H1 (cell line): Measurements from ENCODE around the gene RAB33A. TPM values are rescaled to one million over a fixed set of nuclear protein-coding genes. Genes with fewer than 3 reads are reported as not detected.

Source experiments
- CTCF ChIA-PET: fragments of 300-600 bp; sonication (Branson Sonifier 250); formaldehyde crosslinking; loops from one replicate; lab custom pipeline; 2021; ENCODE audit not compliant: partially characterized antibody; lab: Charles Lee
- POLR2A ChIA-PET: fragments of 300-600 bp; sonication (Branson Sonifier 250); formaldehyde crosslinking; loops from one replicate; lab custom pipeline; 2021; ENCODE audit warnings: inconsistent platforms; ENCODE audit not compliant: partially characterized antibody; lab: Charles Lee
- DNase-seq, 2 experiments: peaks; one replicate each; pipeline versions ENCODE4 v3.0.0 to v3.0.0-alpha.2; 2010 to 2022; ENCODE audit warnings: low spot score in 2 of 2, low read depth in 1 of 2, mixed read lengths in 1 of 2
- FAIRE-seq: peaks from 2 replicates; lab custom pipeline; 2011; peaks lifted over from hg19 to GRCh38; lab: Jason Lieb, UNC
- H2AFZ ChIP-seq: 2 replicates; pipeline ENCODE4 v1.8.1; 2012; ENCODE audit warnings: low read length, inconsistent platforms
- H2AK5ac ChIP-seq: 2 replicates; pipeline ENCODE4 v1.6.1; 2013; ENCODE audit warnings: low read depth, low read length
- H2BK120ac ChIP-seq: replicated peaks from 2 replicates; pipeline ENCODE3; 2013; ENCODE audit warnings: low read depth, low read length, inconsistent platforms
- H2BK12ac ChIP-seq: 2 replicates; pipeline ENCODE4 v1.6.1; 2013; ENCODE audit warnings: low read depth, low read length
- H2BK15ac ChIP-seq: 2 replicates; pipeline ENCODE4 v1.6.1; 2013; ENCODE audit warnings: low read length
- H2BK20ac ChIP-seq: 2 replicates; pipeline ENCODE4 v1.6.1; 2013; ENCODE audit warnings: low read length
- H2BK5ac ChIP-seq: 2 replicates; pipeline ENCODE4 v1.6.1; 2013; ENCODE audit warnings: low read depth, low read length
- H3K14ac ChIP-seq: 2 replicates; pipeline ENCODE4 v1.6.1; 2013; ENCODE audit warnings: inconsistent platforms; ENCODE audit not compliant: insufficient read length
- H3K18ac ChIP-seq: 2 replicates; pipeline ENCODE4 v1.6.1; 2013; ENCODE audit warnings: low read length; ENCODE audit errors: extremely low read depth
- H3K23ac ChIP-seq: 2 replicates; pipeline ENCODE4 v1.6.1; 2013; ENCODE audit warnings: inconsistent platforms; ENCODE audit not compliant: insufficient read length
- H3K23me2 ChIP-seq: 2 replicates; pipeline ENCODE4 v1.6.1; 2013; ENCODE audit warnings: low read depth, low read length
- H3K27ac ChIP-seq: 2 replicates; pipeline ENCODE4 v1.6.1; 2011; ENCODE audit warnings: low read depth, low read length, inconsistent platforms
- H3K27me3 ChIP-seq, 4 experiments: replicated peaks in 1 of 4; 1 replicate in 1 of 4; 2 replicates in 3 of 4; pipeline versions ENCODE4 v1.6.1 to v1.8.1; 2011 to 2013; ENCODE audit warnings: low read length in 3 of 4, mild to moderate bottlenecking in 3 of 4, inconsistent platforms in 2 of 4, mixed read lengths in 2 of 4, moderate library complexity in 1 of 4; ENCODE audit not compliant: control insufficient read depth in 3 of 4, insufficient read depth in 3 of 4; ENCODE audit errors: extremely low read depth in 1 of 4
- H3K36me3 ChIP-seq, 4 experiments: 2 replicates each; pipeline versions ENCODE4 v1.6.1 to v1.8.1; 2011 to 2013; ENCODE audit warnings: mild to moderate bottlenecking in 4 of 4, low read length in 3 of 4, moderate library complexity in 2 of 4, control low read depth in 1 of 4, inconsistent platforms in 1 of 4; ENCODE audit not compliant: insufficient read depth in 4 of 4, control insufficient read depth in 2 of 4
- H3K4ac ChIP-seq: replicated peaks from 2 replicates; pipeline ENCODE3; 2013; ENCODE audit warnings: low read length, low read depth, mixed read lengths, inconsistent platforms; ENCODE audit not compliant: insufficient read length
- H3K4me1 ChIP-seq, 4 experiments: replicated peaks in 1 of 4; 1 replicate in 1 of 4; 2 replicates in 3 of 4; pipeline versions ENCODE4 v1.6.1 to v1.8.1; 2011 to 2013; ENCODE audit warnings: low read length in 3 of 4, inconsistent platforms in 2 of 4, mixed read lengths in 1 of 4; ENCODE audit not compliant: insufficient read depth in 4 of 4, control insufficient read depth in 3 of 4
- H3K4me2 ChIP-seq, 2 experiments: 2 replicates each; pipeline versions ENCODE4 v1.6.1 to v1.8.1; 2011 to 2013; ENCODE audit warnings: low read depth in 2 of 2, low read length in 2 of 2, control low read depth in 1 of 2, inconsistent platforms in 1 of 2, mild to moderate bottlenecking in 1 of 2; ENCODE audit not compliant: insufficient read depth in 1 of 2
- H3K4me3 ChIP-seq, 4 experiments: fragments of 200-600, 300-600 bp in 1 of 4; sonication (generic), shearing (Covaris generic), sonication (Bioruptor Twin) in 1 of 4; 2 replicates each; pipeline versions ENCODE4 v1.5.1 to v1.8.1; 2011 to 2016; ENCODE audit warnings: low read length in 4 of 4, low read depth in 3 of 4, control low read depth in 2 of 4, inconsistent platforms in 2 of 4, mild to moderate bottlenecking in 2 of 4, mixed read lengths in 1 of 4, moderate library complexity in 1 of 4; ENCODE audit not compliant: insufficient read depth in 2 of 4; ENCODE audit errors: extremely low read depth in 1 of 4
- H3K56ac ChIP-seq: replicated peaks from 2 replicates; pipeline ENCODE3; 2013; ENCODE audit warnings: low read depth, mild to moderate bottlenecking, mixed read lengths, low read length, inconsistent platforms; ENCODE audit not compliant: insufficient read length
- H3K79me1 ChIP-seq: 2 replicates; pipeline ENCODE4 v1.6.1; 2013; ENCODE audit warnings: low read depth, low read length, control low read depth
- H3K79me2 ChIP-seq, 2 experiments: 2 replicates each; pipeline versions ENCODE4 v1.6.1 to v1.8.1; 2012 to 2013; ENCODE audit warnings: low read length in 2 of 2, mild to moderate bottlenecking in 2 of 2, inconsistent platforms in 1 of 2; ENCODE audit not compliant: insufficient read depth in 2 of 2, control insufficient read depth in 1 of 2
- H3K9ac ChIP-seq, 4 experiments: replicated peaks in 1 of 4; 1 replicate in 1 of 4; 2 replicates in 3 of 4; pipeline versions ENCODE4 v1.6.1 to v1.8.1; 2011 to 2013; ENCODE audit warnings: low read depth in 3 of 4, low read length in 3 of 4, control low read depth in 2 of 4, mild to moderate bottlenecking in 2 of 4, moderate library complexity in 2 of 4, inconsistent platforms in 1 of 4; ENCODE audit errors: extremely low read depth in 1 of 4
- H3K9me3 ChIP-seq, 2 experiments: 2 replicates each; pipeline versions ENCODE4 v1.6.1 to v1.8.1; 2012 to 2013; ENCODE audit warnings: mild to moderate bottlenecking in 2 of 2, moderate library complexity in 2 of 2, control low read depth in 1 of 2, inconsistent platforms in 1 of 2, low read depth in 1 of 2, low read length in 1 of 2, mixed read lengths in 1 of 2; ENCODE audit not compliant: insufficient read depth in 2 of 2
- H4K20me1 ChIP-seq, 2 experiments: replicated peaks in 1 of 2; 2 replicates each; pipeline versions ENCODE3 to v1.8.1; 2011 to 2013; ENCODE audit warnings: inconsistent platforms in 2 of 2, low read length in 2 of 2, mild to moderate bottlenecking in 1 of 2; ENCODE audit not compliant: insufficient read depth in 2 of 2, control insufficient read depth in 1 of 2
- H4K5ac ChIP-seq: 2 replicates; pipeline ENCODE4 v1.6.1; 2013; ENCODE audit warnings: low read length, low read depth, mixed read lengths, inconsistent platforms; ENCODE audit not compliant: insufficient read length
- H4K8ac ChIP-seq: 2 replicates; pipeline ENCODE4 v1.8.0; 2013; ENCODE audit warnings: mild to moderate bottlenecking, moderate library complexity, low read length, inconsistent platforms; ENCODE audit not compliant: insufficient read depth; ENCODE audit errors: extremely low read depth
- H4K91ac ChIP-seq: replicated peaks from 2 replicates; pipeline ENCODE3; 2013; ENCODE audit warnings: low read length, mixed read lengths, inconsistent platforms; ENCODE audit not compliant: insufficient read length
- CBX8 ChIP-seq: fragments of 300-800, 300-1000 bp; sonication (generic); IDR thresholded peaks from 2 replicates; pipeline ENCODE4 v1.7.1; 2016; ENCODE audit warnings: low read depth, low read length, borderline replicate concordance
- CHD1 ChIP-seq: IDR thresholded peaks from 2 replicates; pipeline ENCODE4 v1.6.1; 2012; ENCODE audit warnings: low read depth, low read length, improper control_type of control experiment
- EP300 ChIP-seq, 2 experiments: IDR thresholded peaks; 1 replicate in 1 of 2; 2 replicates in 1 of 2; pipeline ENCODE4 v1.6.1; 2011 to 2012; ENCODE audit warnings: low read depth in 2 of 2, low read length in 2 of 2, mild to moderate bottlenecking in 2 of 2, borderline replicate concordance in 1 of 2, inconsistent platforms in 1 of 2, moderate library complexity in 1 of 2
- FOSL1 ChIP-seq: IDR thresholded peaks from 2 replicates; pipeline ENCODE4 v1.6.1; 2011; ENCODE audit warnings: mild to moderate bottlenecking, low read depth, low read length, moderate library complexity; ENCODE audit not compliant: insufficient read depth
- HDAC2 ChIP-seq, 2 experiments: fragments of 300-600 bp in 1 of 2; sonication (generic) in 1 of 2; IDR thresholded peaks; 2 replicates each; pipeline ENCODE4 v1.6.1; 2011 to 2012; ENCODE audit warnings: low read depth in 2 of 2, low read length in 2 of 2, mild to moderate bottlenecking in 2 of 2, moderate library complexity in 2 of 2, borderline replicate concordance in 1 of 2, inconsistent platforms in 1 of 2
- KDM5A ChIP-seq: fragments of 200-600 bp; IDR thresholded peaks from 2 replicates; pipeline ENCODE4 v1.7.1; 2012; ENCODE audit warnings: mild to moderate bottlenecking, low read length, inconsistent platforms, mixed read lengths
- USF2 ChIP-seq: IDR thresholded peaks from 2 replicates; pipeline ENCODE4 v1.6.1; 2011; ENCODE audit warnings: low read length, improper control_type of control experiment
- WGBS, 2 experiments: shearing (Covaris generic) in 1 of 2; methylation state at CpG; one replicate each; pipeline versions ENCODE4 v1.1.6 to v1.1.7; 2013 to 2015; ENCODE audit warnings: low lambda C conversion rate in 2 of 2, mixed read lengths in 2 of 2, inconsistent platforms in 1 of 2, low coverage in 1 of 2, missing lambda C conversion rate in 1 of 2; ENCODE audit not compliant: insufficient replicate concordance in 2 of 2, insufficient coverage in 1 of 2, insufficient read length in 1 of 2; ENCODE audit errors: extremely low coverage in 1 of 2, missing lambda C conversion rate in 1 of 2; 5-methylcytosine and 5-hydroxymethylcytosine counted together
- polyA plus RNA-seq, 7 experiments: library from polyadenylated mRNA; depleted of rRNA in 3 of 7; stranded (reverse) in 5 of 7; unstranded in 2 of 7; fragments of >200 nt in 5 of 7; fragments of 200-250 nt in 2 of 7; gene quantifications; 1 replicate in 5 of 7; 2 replicates in 1 of 7; 4 replicates in 1 of 7; pipeline versions ENCODE4 v1.2.1 to v1.2.3, GENCODE V29; 2011 to 2013; ENCODE audit warnings: missing spikeins in 2 of 7, mixed read lengths in 2 of 7
- total RNA-seq: library from RNA; stranded (reverse); fragmentation: NEBNext Ultra II Directional; extraction: Animal tissue kit (Norgen Biotek cat#: 25700); gene quantifications from 2 replicates; pipeline ENCODE4 v1.2.1, GENCODE V29; 2021
- TF ChIP-seq, protein P1 (sequence below): IDR thresholded peaks from 2 replicates; pipeline ENCODE4 v1.6.1; 2012; ENCODE audit warnings: inconsistent platforms

Gene RAB33A
- total and polyA plus RNA-seq, 2 of the 8 experiments (the other 6 are each of a cell fraction or from before 2014, with no cell fraction given), result 2.8 to 4.6 TPM

GRCh38 chrX:130224810-130225209 lies 53.0 kb downstream of the RAB33A start:
- Histone ChIP-seq H3K4ac (no peak overlapping the region), H3K23me2 (no peaks in the 10 kb centered on the region), H3K79me2 (no peaks in the 10 kb centered on the region), H2BK120ac (no peak overlapping the region), H4K91ac (no peak overlapping the region), H2AFZ (no peak overlapping the region), H3K9me3 (no peaks in the 10 kb centered on the region), H3K4me1 (no peaks in the 10 kb centered on the region), H3K27ac (no peak overlapping the region), H2BK15ac (no peak overlapping the region), H3K36me3 (peaks cover 0 to 53% (median 17%) of the 10 kb centered on the region in 4 experiments; a peak in 5 of 8 replicates), H4K20me1 (no peaks in the 10 kb centered on the region), H3K79me1 (no peaks in the 10 kb centered on the region), H3K23ac (no peak overlapping the region), H2BK20ac (no peak overlapping the region), H3K4me2 (no peak overlapping the region), H2BK12ac (no peak overlapping the region), H3K56ac (no peak overlapping the region), H2AK5ac (no peak overlapping the region), H4K5ac (no peak overlapping the region), H3K4me3 (no peak overlapping the region), H3K9ac (no peak overlapping the region), H2BK5ac (no peak overlapping the region), H3K18ac (no peak overlapping the region), H3K14ac (no peak overlapping the region), H3K27me3 (no peaks in the 10 kb centered on the region), H4K8ac (no peak overlapping the region)
- ChIA-PET CTCF (no interaction called here), POLR2A (no interaction called here)
- TF ChIP-seq EP300 (IDR thresholded peaks at IDR 0.05; ENCODE audit: borderline replicate concordance in 1 of 2, low read depth in 2 of 2, low read length in 2 of 2), result no peak
- no peak for TF ChIP-seq KDM5A
- TF ChIP-seq CHD1, result no peak
- TF ChIP-seq, protein P1, sequence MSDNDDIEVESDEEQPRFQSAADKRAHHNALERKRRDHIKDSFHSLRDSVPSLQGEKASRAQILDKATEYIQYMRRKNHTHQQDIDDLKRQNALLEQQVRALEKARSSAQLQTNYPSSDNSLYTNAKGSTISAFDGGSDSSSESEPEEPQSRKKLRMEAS, result no peak
- TF ChIP-seq FOSL1, result no peak
- no peak for TF ChIP-seq HDAC2 (IDR thresholded peaks at IDR 0.05; ENCODE audit: borderline replicate concordance in 1 of 2, low read depth in 2 of 2, low read length in 2 of 2)
- no peak for TF ChIP-seq USF2
- no peak for TF ChIP-seq CBX8
- no peak for FAIRE-seq
- 80% methylated on average over 2 of the region's 2 CpGs; no CpG with 5 or more reads in 1 of the 2 experiments for whole genome bisulfite sequencing, 2 experiments
- no peak for DNase-seq
